A673 (cell line): Measurements from ENCODE around the gene TMC3. TPM values are rescaled to one million over a fixed set of nuclear protein-coding genes. Genes with fewer than 3 reads are reported as not detected.

ENCODE experiments used
- BruUV-seq: library from RNA; stranded (reverse); fragments of 400-500 nt; replicated peaks from 2 replicates; lab custom pipeline; 2021; lab: Mats Ljungman, UMichigan
- CTCF ChIA-PET: fragments of 300-600 bp; sonication (Branson Sonifier 250); formaldehyde crosslinking; loops from one replicate; lab custom pipeline; 2022; ENCODE audit warnings: antibody characterized with exemption; lab: Charles Lee
- POLR2A ChIA-PET: fragments of 300-600 bp; sonication (Branson Sonifier 250); formaldehyde crosslinking; loops from one replicate; lab custom pipeline; 2022; ENCODE audit warnings: antibody characterized with exemption; ENCODE audit not compliant: low non-redundant PET; lab: Charles Lee
- DNase-seq: peaks from one replicate; pipeline ENCODE4 v3.0.0-alpha.2; 2015; ENCODE audit warnings: low spot score
- H3K27ac ChIP-seq: fragments of 200-600 bp; sonication (generic); 2 replicates; pipeline ENCODE4 v1.5.1; 2016; ENCODE audit warnings: mixed run types, low read depth, mild to moderate bottlenecking, mixed read lengths, antibody characterized with exemption, low read length; ENCODE audit not compliant: poor library complexity, severe bottlenecking
- H3K27me3 ChIP-seq: fragments of 200-600 bp; sonication (generic); replicated peaks from 2 replicates; pipeline ENCODE4 v1.6.1; 2017; ENCODE audit warnings: mixed run types, low read depth, mild to moderate bottlenecking, mixed read lengths, antibody characterized with exemption, low read length; ENCODE audit not compliant: insufficient read depth, poor library complexity
- H3K36me3 ChIP-seq: fragments of 200-600 bp; sonication (generic); 2 replicates; pipeline ENCODE4 v1.6.1; 2016; ENCODE audit warnings: mixed run types, mild to moderate bottlenecking, mixed read lengths, antibody characterized with exemption, low read length; ENCODE audit not compliant: insufficient read depth, poor library complexity, severe bottlenecking
- H3K4me1 ChIP-seq: fragments of 200-600 bp; sonication (generic); 2 replicates; pipeline ENCODE4 v1.6.1; 2017; ENCODE audit warnings: mixed run types, mild to moderate bottlenecking, mixed read lengths, antibody characterized with exemption, low read length; ENCODE audit not compliant: insufficient read depth, poor library complexity, severe bottlenecking
- H3K4me3 ChIP-seq: fragments of 200-600 bp; sonication (generic); 2 replicates; pipeline ENCODE4 v1.5.1; 2016; ENCODE audit warnings: low read depth, mixed run types, mild to moderate bottlenecking, mixed read lengths, low read length; ENCODE audit not compliant: poor library complexity, severe bottlenecking
- H3K9me3 ChIP-seq: fragments of 200-600 bp; sonication (generic); 2 replicates; pipeline ENCODE4 v1.6.1; 2016; ENCODE audit warnings: mixed run types, low read depth, mild to moderate bottlenecking, mixed read lengths, antibody characterized with exemption, low read length; ENCODE audit not compliant: poor library complexity, severe bottlenecking
- EZH2 ChIP-seq: fragments of 200-600 bp; sonication (generic); IDR thresholded peaks from 2 replicates; pipeline ENCODE4 v1.6.1; 2017; ENCODE audit warnings: borderline replicate concordance, low read depth, mild to moderate bottlenecking, mixed read lengths, antibody characterized with exemption, low read length; ENCODE audit not compliant: poor library complexity, severe bottlenecking
- intact Hi-C: fragments of 100-400 bp; cut with micrococcal nuclease; formaldehyde crosslinking; loops from one replicate; pipeline ENCODE4 v1.10.0; 2022; ENCODE audit not compliant: unreplicated experiment
- total RNA-seq: library from RNA; stranded (reverse); gene quantifications from 2 replicates; pipeline ENCODE4 v1.2.3, GENCODE V29; 2021
- TF ChIP-seq, protein P1 (sequence below): fragments of 300-800, 200-600 bp; sonication (generic); conservative IDR thresholded peaks from 2 replicates; pipeline ENCODE4 v1.5.1; 2017; ENCODE audit warnings: low read depth, mild to moderate bottlenecking, antibody characterized with exemption, low read length, moderate library complexity, mixed read lengths

The TMC3 gene
- total RNA-seq, 1 experiment from 2014 or later = not detected

DNA sequence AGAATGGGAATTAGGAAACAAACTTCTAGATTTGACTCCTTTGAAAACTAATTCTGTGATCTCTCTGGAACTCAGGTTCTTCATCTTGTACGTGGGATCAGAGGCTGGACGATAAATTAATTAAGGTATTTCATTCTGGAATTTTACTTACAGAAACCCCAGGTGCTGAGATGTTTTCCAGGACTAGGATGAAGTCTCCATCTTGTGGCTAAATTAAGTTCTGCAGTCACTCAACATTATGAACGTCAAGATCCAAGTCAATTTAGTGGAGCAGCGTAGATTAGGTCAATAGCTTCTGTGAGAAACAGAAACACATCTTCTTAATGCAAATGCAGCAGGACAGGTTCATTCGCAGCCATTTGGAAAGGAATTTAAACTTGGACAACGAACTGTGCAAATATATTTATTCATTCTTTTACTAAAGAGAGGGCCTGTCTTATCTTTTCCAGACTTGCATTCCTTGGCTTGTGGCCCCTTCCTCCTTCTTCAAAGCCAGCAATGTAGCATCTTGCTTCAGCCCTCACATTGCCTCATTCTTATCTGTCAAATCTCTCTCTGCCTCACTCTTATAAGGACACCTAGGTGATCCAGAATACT is 26.7 kb upstream of the TMC3 start:
- Histone ChIP-seq H3K9me3 (no peaks in the 10 kb centered on the region), H3K4me1 (no peaks in the 10 kb centered on the region), H3K4me3 (no peak overlapping the region), H3K36me3 (no peaks in the 10 kb centered on the region), H3K27ac (no peak overlapping the region), H3K27me3 (peaks cover 22% of the 10 kb centered on the region)
- BruUV-seq = no TSS peak
- ChIA-PET CTCF (interaction anchor here (1.0 to 2.0 kb wide), 2 partner anchors 104 to 126 kb away, joined by 3 to 15 read pairs; no protein-coding TSS in a partner anchor), POLR2A (no interaction called here)
- peak; percentile 38 for DNase-seq
- TF ChIP-seq, protein P1, sequence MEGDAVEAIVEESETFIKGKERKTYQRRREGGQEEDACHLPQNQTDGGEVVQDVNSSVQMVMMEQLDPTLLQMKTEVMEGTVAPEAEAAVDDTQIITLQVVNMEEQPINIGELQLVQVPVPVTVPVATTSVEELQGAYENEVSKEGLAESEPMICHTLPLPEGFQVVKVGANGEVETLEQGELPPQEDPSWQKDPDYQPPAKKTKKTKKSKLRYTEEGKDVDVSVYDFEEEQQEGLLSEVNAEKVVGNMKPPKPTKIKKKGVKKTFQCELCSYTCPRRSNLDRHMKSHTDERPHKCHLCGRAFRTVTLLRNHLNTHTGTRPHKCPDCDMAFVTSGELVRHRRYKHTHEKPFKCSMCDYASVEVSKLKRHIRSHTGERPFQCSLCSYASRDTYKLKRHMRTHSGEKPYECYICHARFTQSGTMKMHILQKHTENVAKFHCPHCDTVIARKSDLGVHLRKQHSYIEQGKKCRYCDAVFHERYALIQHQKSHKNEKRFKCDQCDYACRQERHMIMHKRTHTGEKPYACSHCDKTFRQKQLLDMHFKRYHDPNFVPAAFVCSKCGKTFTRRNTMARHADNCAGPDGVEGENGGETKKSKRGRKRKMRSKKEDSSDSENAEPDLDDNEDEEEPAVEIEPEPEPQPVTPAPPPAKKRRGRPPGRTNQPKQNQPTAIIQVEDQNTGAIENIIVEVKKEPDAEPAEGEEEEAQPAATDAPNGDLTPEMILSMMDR = peak; percentile 72
- no peak for TF ChIP-seq EZH2
- intact Hi-C loops = loop anchor here (1.0 to 5.0 kb wide), 2 partner anchors 125 to 288 kb away; no protein-coding TSS in a partner anchor

DNA sequence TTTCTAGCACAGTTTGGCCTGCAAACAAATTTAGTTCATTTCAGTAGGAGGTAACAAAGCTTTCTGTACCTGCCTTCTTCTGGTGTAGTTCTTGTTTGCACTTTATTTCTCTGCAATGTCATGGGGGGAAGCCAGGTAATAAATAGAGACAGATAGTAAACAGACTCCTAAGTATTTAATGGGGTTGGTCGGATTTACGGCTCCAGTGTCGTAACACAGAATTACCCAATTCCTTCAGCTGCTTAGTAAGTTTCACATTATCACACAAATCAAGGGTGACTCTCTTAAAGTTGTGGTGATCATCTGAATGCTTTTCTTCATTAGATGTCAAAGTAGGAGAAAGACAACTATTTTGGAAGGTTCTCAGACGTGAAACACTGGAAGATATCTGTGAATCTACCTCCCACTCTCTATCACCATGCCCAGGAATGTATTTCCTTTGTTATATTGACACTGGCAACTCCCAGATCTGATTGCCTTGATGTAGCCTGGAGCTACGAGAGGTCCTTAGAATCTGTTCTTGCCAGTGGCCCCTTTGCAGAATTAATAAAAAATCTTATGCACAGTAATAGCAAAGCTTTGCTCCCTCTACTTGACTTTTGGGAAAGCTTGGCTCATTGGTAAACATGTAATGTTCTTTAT is 25.0 kb upstream of the TMC3 start:
- Histone ChIP-seq H3K27me3 (peaks cover 27% of the 10 kb centered on the region), H3K36me3 (no peaks in the 10 kb centered on the region), H3K4me3 (no peak overlapping the region), H3K27ac (no peak overlapping the region), H3K9me3 (no peaks in the 10 kb centered on the region), H3K4me1 (no peaks in the 10 kb centered on the region)
- no peak for DNase-seq
- intact Hi-C loops = no loop called here
- BruUV-seq = no TSS peak
- ChIA-PET POLR2A (no interaction called here), CTCF (interaction anchor here (0.6 to 0.9 kb wide), 2 partner anchors 123 to 413 kb away, joined by 3 read pairs; no protein-coding TSS in a partner anchor)
- no peak for TF ChIP-seq EZH2
- TF ChIP-seq, protein P1 = no peak

DNA sequence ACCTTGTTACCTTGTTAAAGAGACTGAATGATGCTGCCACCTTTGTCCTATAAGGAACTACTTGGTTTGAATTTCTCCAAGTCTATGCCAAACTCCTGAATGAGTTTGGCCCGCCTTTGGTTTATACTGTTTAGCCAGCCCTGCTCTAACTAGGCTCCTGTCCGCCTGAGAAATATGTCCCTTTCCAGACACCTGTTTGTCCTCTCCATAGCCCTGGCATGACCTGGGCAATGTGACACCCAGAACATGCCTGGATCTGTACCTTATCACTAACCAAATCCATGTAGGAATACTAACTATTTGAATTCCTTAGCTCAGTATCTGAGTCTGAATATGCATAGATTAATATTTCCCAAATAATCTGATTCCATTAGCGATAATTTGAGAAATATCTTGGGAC is 24.4 kb upstream of the TMC3 start:
- Histone ChIP-seq H3K4me3 (no peak overlapping the region), H3K36me3 (no peaks in the 10 kb centered on the region), H3K9me3 (no peaks in the 10 kb centered on the region), H3K4me1 (no peaks in the 10 kb centered on the region), H3K27ac (no peak overlapping the region), H3K27me3 (peaks cover 27% of the 10 kb centered on the region)
- no TSS peak for BruUV-seq
- no peak for DNase-seq
- ChIA-PET CTCF (interaction anchor here (0.9 kb wide), 1 partner anchor 123 kb away, joined by 3 read pairs; no protein-coding TSS in a partner anchor), POLR2A (no interaction called here)
- intact Hi-C loops = no loop called here
- TF ChIP-seq, protein P1 = no peak
- TF ChIP-seq EZH2 = no peak
